Measurements from ENCODE around the gene PTGFRN. TPM values are rescaled to one million over a fixed set of nuclear protein-coding genes. Genes with fewer than 3 reads are reported as not detected.

Gene PTGFRN
- total and polyA plus RNA-seq, 2 of the 13 experiments (the other 11 are each of a cell fraction or from before 2014, with no cell fraction given), result 3.3 to 11.3 TPM

DNA sequence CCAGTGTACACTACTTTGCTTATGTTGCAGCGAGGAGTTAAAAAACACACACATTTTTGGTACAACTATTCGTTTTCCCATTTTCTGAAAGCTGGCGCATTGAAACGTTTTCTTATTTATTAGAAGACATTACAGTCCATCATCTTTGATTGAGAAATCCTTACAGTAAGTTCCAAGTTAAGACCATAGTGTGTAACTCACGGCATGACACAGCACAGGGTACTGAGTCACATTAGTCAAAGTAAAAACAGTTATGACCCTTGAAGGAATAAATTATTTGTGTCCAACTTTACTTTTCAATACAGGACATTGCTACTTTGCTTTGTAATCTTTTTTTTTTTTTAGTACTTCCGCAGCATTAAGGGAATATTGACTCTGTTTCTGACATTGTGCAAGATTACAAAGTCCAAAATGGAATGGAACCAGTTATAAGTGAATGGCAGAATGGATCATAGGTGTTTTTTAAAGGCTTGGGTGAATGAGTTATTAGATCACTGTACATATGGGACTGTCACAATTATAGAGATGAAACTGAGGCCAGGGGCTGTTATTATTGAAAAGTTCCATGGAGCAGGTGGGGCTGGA, 11.7 kb downstream of the PTGFRN start (continued):
- TF ChIP-seq, protein P1, sequence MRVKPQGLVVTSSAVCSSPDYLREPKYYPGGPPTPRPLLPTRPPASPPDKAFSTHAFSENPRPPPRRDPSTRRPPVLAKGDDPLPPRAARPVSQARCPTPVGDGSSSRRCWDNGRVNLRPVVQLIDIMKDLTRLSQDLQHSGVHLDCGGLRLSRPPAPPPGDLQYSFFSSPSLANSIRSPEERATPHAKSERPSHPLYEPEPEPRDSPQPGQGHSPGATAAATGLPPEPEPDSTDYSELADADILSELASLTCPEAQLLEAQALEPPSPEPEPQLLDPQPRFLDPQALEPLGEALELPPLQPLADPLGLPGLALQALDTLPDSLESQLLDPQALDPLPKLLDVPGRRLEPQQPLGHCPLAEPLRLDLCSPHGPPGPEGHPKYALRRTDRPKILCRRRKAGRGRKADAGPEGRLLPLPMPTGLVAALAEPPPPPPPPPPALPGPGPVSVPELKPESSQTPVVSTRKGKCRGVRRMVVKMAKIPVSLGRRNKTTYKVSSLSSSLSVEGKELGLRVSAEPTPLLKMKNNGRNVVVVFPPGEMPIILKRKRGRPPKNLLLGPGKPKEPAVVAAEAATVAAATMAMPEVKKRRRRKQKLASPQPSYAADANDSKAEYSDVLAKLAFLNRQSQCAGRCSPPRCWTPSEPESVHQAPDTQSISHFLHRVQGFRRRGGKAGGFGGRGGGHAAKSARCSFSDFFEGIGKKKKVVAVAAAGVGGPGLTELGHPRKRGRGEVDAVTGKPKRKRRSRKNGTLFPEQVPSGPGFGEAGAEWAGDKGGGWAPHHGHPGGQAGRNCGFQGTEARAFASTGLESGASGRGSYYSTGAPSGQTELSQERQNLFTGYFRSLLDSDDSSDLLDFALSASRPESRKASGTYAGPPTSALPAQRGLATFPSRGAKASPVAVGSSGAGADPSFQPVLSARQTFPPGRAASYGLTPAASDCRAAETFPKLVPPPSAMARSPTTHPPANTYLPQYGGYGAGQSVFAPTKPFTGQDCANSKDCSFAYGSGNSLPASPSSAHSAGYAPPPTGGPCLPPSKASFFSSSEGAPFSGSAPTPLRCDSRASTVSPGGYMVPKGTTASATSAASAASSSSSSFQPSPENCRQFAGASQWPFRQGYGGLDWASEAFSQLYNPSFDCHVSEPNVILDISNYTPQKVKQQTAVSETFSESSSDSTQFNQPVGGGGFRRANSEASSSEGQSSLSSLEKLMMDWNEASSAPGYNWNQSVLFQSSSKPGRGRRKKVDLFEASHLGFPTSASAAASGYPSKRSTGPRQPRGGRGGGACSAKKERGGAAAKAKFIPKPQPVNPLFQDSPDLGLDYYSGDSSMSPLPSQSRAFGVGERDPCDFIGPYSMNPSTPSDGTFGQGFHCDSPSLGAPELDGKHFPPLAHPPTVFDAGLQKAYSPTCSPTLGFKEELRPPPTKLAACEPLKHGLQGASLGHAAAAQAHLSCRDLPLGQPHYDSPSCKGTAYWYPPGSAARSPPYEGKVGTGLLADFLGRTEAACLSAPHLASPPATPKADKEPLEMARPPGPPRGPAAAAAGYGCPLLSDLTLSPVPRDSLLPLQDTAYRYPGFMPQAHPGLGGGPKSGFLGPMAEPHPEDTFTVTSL (CRISPR knock-in tag; IDR thresholded peaks at IDR 0.05; ENCODE audit: borderline replicate concordance), result peak; percentile 47; the same call in 1 of the 2 replicates
- no peak for TF ChIP-seq ZNF775 (CRISPR knock-in tag; IDR thresholded peaks at IDR 0.05; ENCODE audit: borderline replicate concordance)
- no peak for TF ChIP-seq ATM (IDR thresholded peaks at IDR 0.05; ENCODE audit: borderline replicate concordance)
- no peak for TF ChIP-seq CHD2 (IDR thresholded peaks at IDR 0.05; ENCODE audit: low read depth, low read length)
- peak; percentile 16; the same call in 1 of the 2 replicates for TF ChIP-seq ATF1 (CRISPR knock-in tag; IDR thresholded peaks at IDR 0.05)
- no peak for TF ChIP-seq MAF1 (CRISPR knock-in tag; IDR thresholded peaks at IDR 0.05; ENCODE audit: borderline replicate concordance)
- TF ChIP-seq, protein P2, sequence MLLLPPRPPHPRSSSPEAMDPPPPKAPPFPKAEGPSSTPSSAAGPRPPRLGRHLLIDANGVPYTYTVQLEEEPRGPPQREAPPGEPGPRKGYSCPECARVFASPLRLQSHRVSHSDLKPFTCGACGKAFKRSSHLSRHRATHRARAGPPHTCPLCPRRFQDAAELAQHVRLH (CRISPR knock-in tag; IDR thresholded peaks at IDR 0.05; ENCODE audit: borderline replicate concordance, low read depth), result no peak
- no peak for TF ChIP-seq ZIK1 (CRISPR knock-in tag; IDR thresholded peaks at IDR 0.05; ENCODE audit: borderline replicate concordance, low read depth)
- TF ChIP-seq WIZ (CRISPR knock-in tag; IDR thresholded peaks at IDR 0.05), result no peak
- TF ChIP-seq, protein P3, sequence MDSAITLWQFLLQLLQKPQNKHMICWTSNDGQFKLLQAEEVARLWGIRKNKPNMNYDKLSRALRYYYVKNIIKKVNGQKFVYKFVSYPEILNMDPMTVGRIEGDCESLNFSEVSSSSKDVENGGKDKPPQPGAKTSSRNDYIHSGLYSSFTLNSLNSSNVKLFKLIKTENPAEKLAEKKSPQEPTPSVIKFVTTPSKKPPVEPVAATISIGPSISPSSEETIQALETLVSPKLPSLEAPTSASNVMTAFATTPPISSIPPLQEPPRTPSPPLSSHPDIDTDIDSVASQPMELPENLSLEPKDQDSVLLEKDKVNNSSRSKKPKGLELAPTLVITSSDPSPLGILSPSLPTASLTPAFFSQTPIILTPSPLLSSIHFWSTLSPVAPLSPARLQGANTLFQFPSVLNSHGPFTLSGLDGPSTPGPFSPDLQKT (CRISPR knock-in tag; IDR thresholded peaks at IDR 0.05; ENCODE audit: borderline replicate concordance), result no peak
- TF ChIP-seq SYNCRIP (IDR thresholded peaks at IDR 0.05; ENCODE audit: insufficient read depth, low read depth, low read length), result no peak

Data from HepG2 (cell line).